Natural killer cell (primary cell): ENCODE data around the gene ZSWIM1. TPM values are rescaled to one million over a fixed set of nuclear protein-coding genes. Genes with fewer than 3 reads are reported as not detected.

ENCODE experiments used
- ATAC-seq, 3 donors: fragments of 150-1000 bp in 2 of 3; fragments of 200-7000 bp in 1 of 3; cut with Tn5 transposase; 1 replicate in 1 of 3; 2 replicates in 2 of 3; pipeline ENCODE4 v1.10.0; 2021; ENCODE audit warnings: mild to moderate bottlenecking in 2 of 3, moderate library complexity in 2 of 3
- DNase-seq, 2 donors: peaks; one replicate each; pipeline versions ENCODE4 v3.0.0 to v3.0.0-alpha.2; 2013 to 2021; ENCODE audit warnings: mixed read lengths in 1 of 2
- H3K27ac ChIP-seq: one replicate; pipeline ENCODE4 v1.5.1; 2013; ENCODE audit warnings: mild to moderate bottlenecking, low read length
- H3K27me3 ChIP-seq: one replicate; pipeline ENCODE4 v1.6.1; 2013; ENCODE audit warnings: low read length; ENCODE audit not compliant: control insufficient read depth, insufficient read depth
- H3K36me3 ChIP-seq: one replicate; pipeline ENCODE4 v1.6.1; 2013; ENCODE audit warnings: low read length; ENCODE audit not compliant: control insufficient read depth, insufficient read depth
- H3K4me1 ChIP-seq: one replicate; pipeline ENCODE4 v1.6.1; 2013; ENCODE audit warnings: low read length; ENCODE audit not compliant: control insufficient read depth, insufficient read depth
- H3K4me3 ChIP-seq: one replicate; pipeline ENCODE4 v1.5.1; 2013; ENCODE audit warnings: low read length
- H3K9me3 ChIP-seq: one replicate; pipeline ENCODE4 v1.6.1; 2013; ENCODE audit warnings: low read length; ENCODE audit not compliant: control insufficient read depth, insufficient read depth
- H3K27ac Mint-ChIP-seq, 2 donors: one replicate each; pipeline ENCODE4 v1.8.0; 2022; ENCODE audit warnings: mild to moderate bottlenecking in 2 of 2, mixed read lengths in 2 of 2, moderate library complexity in 1 of 2
- H3K27me3 Mint-ChIP-seq, 2 donors: one replicate each; pipeline ENCODE4 v1.8.0; 2022; ENCODE audit warnings: low read depth in 2 of 2, mixed read lengths in 2 of 2
- H3K36me3 Mint-ChIP-seq: one replicate; pipeline ENCODE4 v1.8.0; 2022; ENCODE audit warnings: mixed read lengths
- H3K4me1 Mint-ChIP-seq, 2 donors: one replicate each; pipeline ENCODE4 v1.8.0; 2022; ENCODE audit warnings: mixed read lengths in 2 of 2
- H3K4me3 Mint-ChIP-seq: one replicate; pipeline ENCODE4 v1.8.0; 2022; ENCODE audit warnings: mild to moderate bottlenecking, moderate library complexity, mixed read lengths
- H3K9me3 Mint-ChIP-seq, 2 donors: one replicate each; pipeline ENCODE4 v1.8.0; 2022; ENCODE audit warnings: mixed read lengths in 2 of 2
- WGBS: methylation state at CpG from one replicate; pipeline ENCODE4 v1.1.7; 2013; ENCODE audit warnings: missing lambda C conversion rate; ENCODE audit not compliant: insufficient coverage; 5-methylcytosine and 5-hydroxymethylcytosine counted together
- intact Hi-C: fragments of 100-400 bp; cut with micrococcal nuclease; formaldehyde crosslinking; loops from one replicate; pipeline ENCODE4 v1.14.2; 2022
- total RNA-seq, 4 donors: library from RNA; stranded (reverse); fragments of 120-200 nt in 1 of 4; gene quantifications; one replicate each; pipeline versions ENCODE4 v1.2.3 to v1.2.4, GENCODE V29; 2013 to 2022
- TF ChIP-seq, protein P1 (sequence below): fragments of 200-600 bp; IDR thresholded peaks from one replicate; pipeline ENCODE4 v1.8.0; 2022; ENCODE audit warnings: antibody characterized with exemption

ZSWIM1 gene
- total RNA-seq, 3 donors from 2014 or later (not counting 1 experiment from before 2014, with no cell fraction given) = 0.59 to 2.4 (median 0.89) TPM

DNA sequence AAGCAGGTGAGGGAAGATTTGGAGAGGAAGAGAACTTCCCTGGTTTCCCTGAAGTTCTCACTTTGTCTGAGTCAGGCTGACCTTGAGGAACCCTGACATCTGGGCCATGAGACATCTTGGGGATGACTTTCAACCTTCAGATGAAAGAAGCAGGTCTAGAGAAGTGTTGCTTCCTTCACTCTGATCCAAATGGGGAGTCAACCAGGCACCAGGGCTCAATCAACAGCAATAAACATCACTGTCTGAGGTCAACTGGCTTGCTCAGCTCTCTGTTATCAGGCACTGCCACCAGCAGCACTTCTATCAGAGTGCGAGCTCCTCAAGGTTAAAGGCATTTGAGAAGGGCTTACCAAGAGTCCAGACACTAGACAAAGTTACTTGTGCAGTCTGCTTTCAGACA lies 30.1 kb upstream of the ZSWIM1 start:
- intact Hi-C loops = no loop called here
- H3K4me3 Mint-ChIP-seq = no peak overlapping the region
- H3K4me1 Mint-ChIP-seq = peaks cover 11 to 21% of the 10 kb centered on the region in 2 donors
- ATAC-seq (no peak), DNase-seq (no peak)
- Histone ChIP-seq H3K36me3 (peaks cover 42% of the 10 kb centered on the region), H3K4me1 (peaks cover 11% of the 10 kb centered on the region), H3K9me3 (no peaks in the 10 kb centered on the region), H3K27me3 (no peaks in the 10 kb centered on the region), H3K27ac (no peak overlapping the region), H3K4me3 (no peak overlapping the region)
- no peaks in the 10 kb centered on the region for H3K9me3 Mint-ChIP-seq
- TF ChIP-seq, protein P1, sequence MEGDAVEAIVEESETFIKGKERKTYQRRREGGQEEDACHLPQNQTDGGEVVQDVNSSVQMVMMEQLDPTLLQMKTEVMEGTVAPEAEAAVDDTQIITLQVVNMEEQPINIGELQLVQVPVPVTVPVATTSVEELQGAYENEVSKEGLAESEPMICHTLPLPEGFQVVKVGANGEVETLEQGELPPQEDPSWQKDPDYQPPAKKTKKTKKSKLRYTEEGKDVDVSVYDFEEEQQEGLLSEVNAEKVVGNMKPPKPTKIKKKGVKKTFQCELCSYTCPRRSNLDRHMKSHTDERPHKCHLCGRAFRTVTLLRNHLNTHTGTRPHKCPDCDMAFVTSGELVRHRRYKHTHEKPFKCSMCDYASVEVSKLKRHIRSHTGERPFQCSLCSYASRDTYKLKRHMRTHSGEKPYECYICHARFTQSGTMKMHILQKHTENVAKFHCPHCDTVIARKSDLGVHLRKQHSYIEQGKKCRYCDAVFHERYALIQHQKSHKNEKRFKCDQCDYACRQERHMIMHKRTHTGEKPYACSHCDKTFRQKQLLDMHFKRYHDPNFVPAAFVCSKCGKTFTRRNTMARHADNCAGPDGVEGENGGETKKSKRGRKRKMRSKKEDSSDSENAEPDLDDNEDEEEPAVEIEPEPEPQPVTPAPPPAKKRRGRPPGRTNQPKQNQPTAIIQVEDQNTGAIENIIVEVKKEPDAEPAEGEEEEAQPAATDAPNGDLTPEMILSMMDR = no peak
- H3K27ac Mint-ChIP-seq = no peak overlapping the region
- no peaks in the 10 kb centered on the region for H3K36me3 Mint-ChIP-seq
- WGBS = 67% methylated on average over 1 of the region's 1 CpG
- H3K27me3 Mint-ChIP-seq = no peaks in the 10 kb centered on the region

DNA sequence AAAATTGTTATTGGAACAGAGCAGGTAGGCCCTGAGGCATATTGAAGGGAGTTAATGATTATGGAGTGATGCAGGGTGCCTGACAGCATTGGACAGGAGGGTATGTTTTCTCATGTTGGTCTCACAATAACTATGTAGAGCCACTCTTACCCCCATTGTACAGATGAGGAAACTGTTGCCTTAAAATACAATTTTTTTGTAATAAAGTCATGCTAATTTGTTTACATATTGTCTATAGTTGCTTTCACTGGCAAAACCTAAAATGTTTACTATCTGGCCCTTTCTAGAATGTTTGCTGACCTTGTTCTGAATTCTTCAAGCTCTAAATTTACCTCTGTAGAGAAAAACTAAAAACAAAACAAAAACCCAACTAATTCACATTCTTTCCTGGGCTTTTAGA lies 29.5 kb upstream of the ZSWIM1 start:
- DNase-seq (no peak), ATAC-seq (no peak)
- TF ChIP-seq, protein P1 = no peak
- Mint-ChIP-seq H3K27ac (no peak overlapping the region), H3K9me3 (no peaks in the 10 kb centered on the region), H3K4me3 (no peak overlapping the region), H3K36me3 (no peaks in the 10 kb centered on the region), H3K4me1 (peaks cover 14 to 27% of the 10 kb centered on the region in 2 donors), H3K27me3 (no peaks in the 10 kb centered on the region)
- H3K27ac ChIP-seq = no peak overlapping the region
- H3K27me3 ChIP-seq = no peaks in the 10 kb centered on the region
- intact Hi-C loops = no loop called here
- H3K36me3 ChIP-seq = peaks cover 37% of the 10 kb centered on the region
- peaks cover 17% of the 10 kb centered on the region for H3K4me1 ChIP-seq
- H3K9me3 ChIP-seq = no peaks in the 10 kb centered on the region
- H3K4me3 ChIP-seq = no peak overlapping the region

DNA sequence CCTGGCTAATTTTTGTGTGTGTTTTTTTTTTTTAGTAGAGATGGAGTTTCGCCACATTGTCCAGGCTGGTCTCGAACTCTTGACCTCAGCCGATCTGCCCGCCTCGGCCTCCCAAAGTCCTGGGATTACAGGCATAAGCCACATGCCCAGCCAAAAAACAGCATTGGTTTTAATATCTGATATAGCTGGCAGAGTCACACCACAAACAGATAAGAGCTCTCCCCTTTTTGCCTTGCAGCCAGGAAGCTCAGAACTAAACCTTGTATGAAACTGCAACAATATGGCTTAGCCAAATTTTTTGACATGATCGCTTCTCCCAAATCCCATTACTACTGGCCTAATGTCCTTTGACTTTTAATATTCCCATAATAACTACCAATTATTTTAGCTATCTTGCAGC lies 28.7 kb upstream of the ZSWIM1 start:
- Mint-ChIP-seq H3K4me1 (peaks cover 18 to 34% of the 10 kb centered on the region in 2 donors), H3K27me3 (no peaks in the 10 kb centered on the region)

DNA sequence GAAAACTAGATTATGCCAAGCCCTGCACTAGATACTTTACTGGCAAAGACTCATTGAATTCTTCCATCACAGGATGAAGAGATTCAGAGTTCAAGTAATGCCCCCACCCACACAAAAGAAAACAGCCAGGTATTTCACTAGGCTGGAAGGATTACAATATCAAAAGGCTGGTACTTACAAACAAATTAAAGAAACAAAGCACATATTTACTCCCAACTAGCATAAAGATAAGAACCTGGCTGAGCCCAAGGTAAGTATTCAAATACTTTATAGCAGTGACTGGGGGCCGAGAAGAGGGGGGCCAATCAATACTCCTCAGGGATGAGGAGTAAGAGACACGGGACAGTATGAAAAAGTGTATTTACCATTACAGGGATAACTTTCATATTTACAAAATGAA lies 27.5 kb upstream of the ZSWIM1 start:
- H3K9me3 Mint-ChIP-seq = no peaks in the 10 kb centered on the region
- H3K4me3 ChIP-seq = no peak overlapping the region
- no peaks in the 10 kb centered on the region for H3K27me3 Mint-ChIP-seq
- ATAC-seq = no peak
- H3K4me3 Mint-ChIP-seq = no peak overlapping the region
- peaks cover 28% of the 10 kb centered on the region for H3K36me3 ChIP-seq
- no peak overlapping the region for H3K27ac Mint-ChIP-seq
- TF ChIP-seq, protein P1 = no peak
- no CpG with 5 or more reads among the region's 2 CpGs for WGBS
- H3K36me3 Mint-ChIP-seq = no peaks in the 10 kb centered on the region
- intact Hi-C loops = no loop called here
- H3K9me3 ChIP-seq = no peaks in the 10 kb centered on the region
- H3K27me3 ChIP-seq = no peaks in the 10 kb centered on the region
- no peak for DNase-seq
- peaks cover 23 to 44% of the 10 kb centered on the region in 2 donors for H3K4me1 Mint-ChIP-seq
- peaks cover 33% of the 10 kb centered on the region for H3K4me1 ChIP-seq
- H3K27ac ChIP-seq = no peak overlapping the region

More for the DNA sequence above, 28.7 kb upstream of the ZSWIM1 start:
- intact Hi-C loops = no loop called here
- ATAC-seq (no peak), DNase-seq (no peak)
- Mint-ChIP-seq H3K36me3 (no peaks in the 10 kb centered on the region), H3K4me3 (no peak overlapping the region), H3K27ac (no peak overlapping the region), H3K9me3 (no peaks in the 10 kb centered on the region)
- Histone ChIP-seq H3K27me3 (no peaks in the 10 kb centered on the region), H3K4me1 (peaks cover 22% of the 10 kb centered on the region), H3K36me3 (peaks cover 35% of the 10 kb centered on the region), H3K27ac (no peak overlapping the region), H3K9me3 (no peaks in the 10 kb centered on the region), H3K4me3 (no peak overlapping the region)
- WGBS = 94% methylated on average over 6 of the region's 6 CpGs
- TF ChIP-seq, protein P1 = no peak
